ENCODE results near the gene NDUFAF5.

DNA sequence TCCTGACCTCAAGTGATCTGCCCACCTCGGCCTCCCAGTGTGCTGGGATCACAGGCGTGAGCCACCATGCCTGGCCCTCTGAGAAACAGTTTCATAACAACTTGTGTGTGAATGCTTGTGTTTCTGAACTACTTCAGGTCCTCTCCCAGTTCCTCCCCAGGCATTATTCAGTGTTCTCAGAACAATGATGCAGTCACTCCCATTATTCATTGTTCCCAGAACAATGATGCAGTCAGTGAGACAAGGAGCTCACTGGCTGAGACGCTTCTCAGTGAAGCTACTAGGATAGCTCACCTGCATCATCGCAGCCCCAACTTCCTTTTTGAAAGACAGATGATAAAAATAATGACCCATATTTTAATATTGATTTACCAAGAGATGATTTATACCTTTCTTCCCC lies 71.5 kb downstream of the NDUFAF5 start:
- no peak for TF ChIP-seq ESRRA (CRISPR knock-in tag; IDR thresholded peaks at IDR 0.05; ENCODE audit: borderline replicate concordance)
- TF ChIP-seq, protein P1, sequence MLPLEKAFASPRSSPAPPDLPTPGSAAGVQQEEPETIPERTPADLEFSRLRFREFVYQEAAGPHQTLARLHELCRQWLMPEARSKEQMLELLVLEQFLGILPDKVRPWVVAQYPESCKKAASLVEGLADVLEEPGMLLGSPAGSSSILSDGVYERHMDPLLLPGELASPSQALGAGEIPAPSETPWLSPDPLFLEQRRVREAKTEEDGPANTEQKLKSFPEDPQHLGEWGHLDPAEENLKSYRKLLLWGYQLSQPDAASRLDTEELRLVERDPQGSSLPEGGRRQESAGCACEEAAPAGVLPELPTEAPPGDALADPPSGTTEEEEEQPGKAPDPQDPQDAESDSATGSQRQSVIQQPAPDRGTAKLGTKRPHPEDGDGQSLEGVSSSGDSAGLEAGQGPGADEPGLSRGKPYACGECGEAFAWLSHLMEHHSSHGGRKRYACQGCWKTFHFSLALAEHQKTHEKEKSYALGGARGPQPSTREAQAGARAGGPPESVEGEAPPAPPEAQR (CRISPR knock-in tag; IDR thresholded peaks at IDR 0.05): no peak
